GM12865 (cell line): ENCODE measurements around the gene ACTL8.

Experiments used
- DNase-seq: peaks from one replicate; pipeline ENCODE4 v3.0.0; 2010; ENCODE audit warnings: low read depth
- H3K4me3 ChIP-seq: 2 replicates; pipeline ENCODE4 v1.5.1; 2011; ENCODE audit warnings: mild to moderate bottlenecking, low read depth, low read length, control low read depth
- CTCF ChIP-seq: IDR thresholded peaks from 2 replicates; pipeline ENCODE4 v1.5.1; 2011; ENCODE audit warnings: low read length, control low read depth, low read depth, inconsistent platforms; ENCODE audit not compliant: insufficient read depth; ENCODE audit errors: missing control alignments

Gene ACTL8

DNA sequence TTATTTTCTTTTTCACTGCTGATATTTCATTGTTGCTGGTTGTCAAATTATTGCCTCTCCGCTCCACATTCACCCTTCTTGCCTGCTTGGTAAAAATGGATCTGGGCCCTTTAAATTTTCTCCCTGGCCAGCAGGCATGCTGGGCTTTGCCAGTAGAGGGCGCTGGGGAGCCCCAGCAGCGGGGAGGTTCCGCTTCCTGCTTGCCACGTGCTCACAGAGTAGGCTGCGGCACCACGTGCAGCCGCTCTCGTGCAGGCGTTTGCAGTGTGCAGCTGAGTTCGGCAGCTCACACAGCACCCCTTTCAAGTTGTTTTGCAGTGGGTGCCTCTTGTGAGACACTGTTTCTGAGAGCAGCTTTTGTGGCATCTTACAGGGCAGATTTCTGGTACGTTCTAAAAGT is at the start of gene ACTL8:
TSS of gene ACTL8 (plus strand) at position 214 of the 400 bp plus-strand sequence. CDS start 67,676 bp downstream, outside the sequence.
- H3K4me3 ChIP-seq = no peak within 1 kb of the TSS
- DNase-seq = peak; percentile 6
- peak; percentile 31 for TF ChIP-seq CTCF

- no peak overlapping the region for H3K4me3 ChIP-seq
- DNase-seq = no peak
- no peak for TF ChIP-seq CTCF
These were observed 48.7 kb upstream of the ACTL8 start for GRCh38 chr1:17706445-17706844.

- no peak for TF ChIP-seq CTCF
- DNase-seq = no peak
- H3K4me3 ChIP-seq = no peak overlapping the region
These were observed 45.2 kb upstream of the ACTL8 start for GRCh38 chr1:17709981-17710380.

DNA sequence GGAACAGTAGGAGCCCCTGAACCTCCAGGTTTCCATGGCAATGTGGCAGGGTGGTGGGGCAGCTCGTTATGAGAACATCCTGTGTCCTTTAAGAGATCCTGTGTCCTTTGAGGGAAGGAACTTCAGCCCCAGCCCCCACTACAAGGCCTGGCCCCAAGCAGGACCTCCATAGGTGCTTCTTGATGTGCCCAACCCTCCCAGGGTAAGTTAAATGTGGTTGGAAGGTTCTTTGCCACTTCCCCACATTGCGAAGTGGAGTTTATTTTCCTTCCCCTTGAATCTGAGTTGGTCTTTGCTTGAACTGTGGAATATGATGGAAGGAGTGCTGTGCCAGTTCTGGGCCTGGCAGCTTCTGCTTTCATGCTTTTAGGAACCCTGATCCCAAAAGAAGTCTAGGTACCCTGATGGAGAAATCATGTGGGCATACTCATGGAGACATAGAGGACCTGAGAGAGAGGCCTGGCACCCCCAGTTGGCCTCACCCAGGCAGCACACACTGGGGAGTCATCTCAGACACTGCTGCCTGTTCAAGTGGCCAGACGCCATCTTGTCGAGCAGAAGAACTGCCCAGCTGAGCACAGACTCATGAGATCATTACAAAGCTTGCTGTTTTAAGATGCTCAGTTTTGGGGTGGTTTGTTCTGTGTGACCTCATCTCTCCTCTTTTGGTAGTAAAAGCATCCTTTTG is 44.1 kb upstream of the ACTL8 start:
- TF ChIP-seq CTCF = no peak
- H3K4me3 ChIP-seq = no peak overlapping the region
- no peak for DNase-seq

DNA sequence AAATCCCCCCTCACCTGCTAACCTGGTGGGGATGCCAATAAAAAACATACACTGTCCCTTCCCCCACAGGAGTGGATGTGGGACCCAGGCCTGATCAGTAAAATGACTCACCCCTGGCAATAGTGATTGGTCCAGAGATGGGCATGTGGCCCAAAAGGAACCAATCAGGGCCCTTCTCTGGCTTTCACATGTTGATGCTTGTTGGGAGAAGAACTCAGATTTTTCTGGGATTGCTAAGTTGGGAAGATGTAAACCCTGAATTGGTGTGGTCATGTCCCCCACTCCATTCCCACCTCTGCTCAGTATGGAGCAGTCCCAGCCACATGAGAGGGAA is 43.6 kb upstream of the ACTL8 start:
- no peak for TF ChIP-seq CTCF
- H3K4me3 ChIP-seq = no peak overlapping the region
- DNase-seq = no peak

DNA sequence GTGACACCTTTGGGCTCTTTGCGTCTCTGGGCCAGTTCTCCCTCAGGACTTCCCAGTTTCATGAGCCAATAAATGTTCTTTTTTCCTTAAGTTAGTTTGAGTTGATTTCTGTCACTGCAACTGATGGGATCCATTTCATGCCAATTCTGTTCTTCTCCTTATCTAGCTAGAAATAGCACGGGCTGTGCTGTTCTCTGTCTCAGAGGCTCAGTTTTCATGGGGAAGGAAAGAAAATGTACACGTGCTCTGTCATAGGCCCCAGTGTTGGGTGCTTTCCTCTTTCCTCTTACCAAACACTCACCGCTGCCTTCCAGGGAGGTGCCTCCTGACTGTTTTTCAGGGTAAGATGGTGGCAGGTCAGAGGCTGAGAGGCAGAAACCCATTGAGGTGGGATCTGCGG is 43.2 kb upstream of the ACTL8 start:
- no peak overlapping the region for H3K4me3 ChIP-seq
- no peak for TF ChIP-seq CTCF
- no peak for DNase-seq

- no peak for TF ChIP-seq CTCF
- H3K4me3 ChIP-seq = no peak overlapping the region
- no peak for DNase-seq
These were observed 41.1 kb upstream of the ACTL8 start for GRCh38 chr1:17713993-17714392.
